ENCODE results near the gene CHCHD3.

- TF ChIP-seq, protein P1, sequence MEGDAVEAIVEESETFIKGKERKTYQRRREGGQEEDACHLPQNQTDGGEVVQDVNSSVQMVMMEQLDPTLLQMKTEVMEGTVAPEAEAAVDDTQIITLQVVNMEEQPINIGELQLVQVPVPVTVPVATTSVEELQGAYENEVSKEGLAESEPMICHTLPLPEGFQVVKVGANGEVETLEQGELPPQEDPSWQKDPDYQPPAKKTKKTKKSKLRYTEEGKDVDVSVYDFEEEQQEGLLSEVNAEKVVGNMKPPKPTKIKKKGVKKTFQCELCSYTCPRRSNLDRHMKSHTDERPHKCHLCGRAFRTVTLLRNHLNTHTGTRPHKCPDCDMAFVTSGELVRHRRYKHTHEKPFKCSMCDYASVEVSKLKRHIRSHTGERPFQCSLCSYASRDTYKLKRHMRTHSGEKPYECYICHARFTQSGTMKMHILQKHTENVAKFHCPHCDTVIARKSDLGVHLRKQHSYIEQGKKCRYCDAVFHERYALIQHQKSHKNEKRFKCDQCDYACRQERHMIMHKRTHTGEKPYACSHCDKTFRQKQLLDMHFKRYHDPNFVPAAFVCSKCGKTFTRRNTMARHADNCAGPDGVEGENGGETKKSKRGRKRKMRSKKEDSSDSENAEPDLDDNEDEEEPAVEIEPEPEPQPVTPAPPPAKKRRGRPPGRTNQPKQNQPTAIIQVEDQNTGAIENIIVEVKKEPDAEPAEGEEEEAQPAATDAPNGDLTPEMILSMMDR (IDR thresholded peaks at IDR 0.05), result no peak
- TF ChIP-seq POLR2A (IDR thresholded peaks at IDR 0.05), result no peak
These were observed 266.8 kb downstream of the CHCHD3 start for GRCh38 chr7:132815130-132815529.

Data from thyroid gland (tissue), 4 donors.